ENCODE data around the gene ANGPTL7.

Gene ANGPTL7

GRCh38 chr1:11188858-11189451 lies at the start of gene ANGPTL7:
Gene ANGPTL7 (plus strand): TSS chr1:11189355. CDS start chr1:11189580, 225 bp downstream.
- H3K9ac ChIP-seq (ENCODE audit: low read depth, low read length), result no peak within 1 kb of the TSS
- H3K4me1 ChIP-seq (ENCODE audit: insufficient read depth, low read length), result no peaks in the 10 kb centered on the region
- H3K9me3 ChIP-seq (ENCODE audit: control insufficient read depth, insufficient read depth, low read length), result no peaks in the 10 kb centered on the region
- peaks cover 3% of the 10 kb centered on the region for H3K36me3 ChIP-seq (ENCODE audit: insufficient read depth, low read length)

GRCh38 chr1:11142618-11143391 lies 46.4 kb upstream of the ANGPTL7 start:
- Histone ChIP-seq H3K36me3 (ENCODE audit: insufficient read depth, low read length) (peaks cover 30% of the 10 kb centered on the region), H3K4me1 (ENCODE audit: insufficient read depth, low read length) (peaks cover 3% of the 10 kb centered on the region; the same call in 1 of the 2 replicates), H3K9ac (ENCODE audit: low read depth, low read length) (no peak overlapping the region), H3K9me3 (ENCODE audit: control insufficient read depth, insufficient read depth, low read length) (no peaks in the 10 kb centered on the region)

- H3K4me1 ChIP-seq (ENCODE audit: insufficient read depth, low read length), result peaks cover 6% of the 10 kb centered on the region; the same call in 1 of the 2 replicates
- H3K9me3 ChIP-seq (ENCODE audit: control insufficient read depth, insufficient read depth, low read length), result no peaks in the 10 kb centered on the region
- H3K9ac ChIP-seq (ENCODE audit: low read depth, low read length), result no peak overlapping the region
- peaks cover 24% of the 10 kb centered on the region for H3K36me3 ChIP-seq (ENCODE audit: insufficient read depth, low read length)
Observed at GRCh38 chr1:11143401-11143800, 45.8 kb upstream of the ANGPTL7 start.

- peaks cover 20% of the 10 kb centered on the region for H3K36me3 ChIP-seq (ENCODE audit: insufficient read depth, low read length)
- no peak overlapping the region for H3K9ac ChIP-seq (ENCODE audit: low read depth, low read length)
- peaks cover 6% of the 10 kb centered on the region; the same call in 1 of the 2 replicates for H3K4me1 ChIP-seq (ENCODE audit: insufficient read depth, low read length)
- H3K9me3 ChIP-seq (ENCODE audit: control insufficient read depth, insufficient read depth, low read length), result no peaks in the 10 kb centered on the region
Observed at GRCh38 chr1:11143907-11144306, 45.2 kb upstream of the ANGPTL7 start.

- Histone ChIP-seq H3K9ac (ENCODE audit: low read depth, low read length) (no peak overlapping the region), H3K36me3 (ENCODE audit: insufficient read depth, low read length) (peaks cover 20% of the 10 kb centered on the region), H3K4me1 (ENCODE audit: insufficient read depth, low read length) (peaks cover 6% of the 10 kb centered on the region; the same call in 1 of the 2 replicates), H3K9me3 (ENCODE audit: control insufficient read depth, insufficient read depth, low read length) (no peaks in the 10 kb centered on the region)
Observed at GRCh38 chr1:11144570-11145256, 44.4 kb upstream of the ANGPTL7 start.

GRCh38 chr1:11145741-11146140 lies 43.4 kb upstream of the ANGPTL7 start:
- H3K9me3 ChIP-seq (ENCODE audit: control insufficient read depth, insufficient read depth, low read length), result no peaks in the 10 kb centered on the region
- peaks cover 6% of the 10 kb centered on the region; the same call in 1 of the 2 replicates for H3K4me1 ChIP-seq (ENCODE audit: insufficient read depth, low read length)
- peaks cover 21% of the 10 kb centered on the region for H3K36me3 ChIP-seq (ENCODE audit: insufficient read depth, low read length)
- H3K9ac ChIP-seq (ENCODE audit: low read depth, low read length), result no peak overlapping the region

- no peak overlapping the region for H3K9ac ChIP-seq (ENCODE audit: low read depth, low read length)
- H3K36me3 ChIP-seq (ENCODE audit: insufficient read depth, low read length), result peaks cover 24% of the 10 kb centered on the region
- H3K9me3 ChIP-seq (ENCODE audit: control insufficient read depth, insufficient read depth, low read length), result no peaks in the 10 kb centered on the region
- peaks cover 12% of the 10 kb centered on the region for H3K4me1 ChIP-seq (ENCODE audit: insufficient read depth, low read length)
Observed at GRCh38 chr1:11147197-11147770, 41.9 kb upstream of the ANGPTL7 start.

- Histone ChIP-seq H3K36me3 (ENCODE audit: insufficient read depth, low read length) (peaks cover 13% of the 10 kb centered on the region), H3K9ac (ENCODE audit: low read depth, low read length) (no peak overlapping the region), H3K9me3 (ENCODE audit: control insufficient read depth, insufficient read depth, low read length) (no peaks in the 10 kb centered on the region), H3K4me1 (ENCODE audit: insufficient read depth, low read length) (peaks cover 16% of the 10 kb centered on the region)
Observed at GRCh38 chr1:11150326-11150725, 38.8 kb upstream of the ANGPTL7 start.

GRCh38 chr1:11151114-11151513 lies 38.0 kb upstream of the ANGPTL7 start:
- H3K4me1 ChIP-seq (ENCODE audit: insufficient read depth, low read length), result peaks cover 16% of the 10 kb centered on the region
- peaks cover 10% of the 10 kb centered on the region for H3K36me3 ChIP-seq (ENCODE audit: insufficient read depth, low read length)
- H3K9ac ChIP-seq (ENCODE audit: low read depth, low read length), result no peak overlapping the region
- no peaks in the 10 kb centered on the region for H3K9me3 ChIP-seq (ENCODE audit: control insufficient read depth, insufficient read depth, low read length)

- no peaks in the 10 kb centered on the region for H3K9me3 ChIP-seq (ENCODE audit: control insufficient read depth, insufficient read depth, low read length)
- H3K4me1 ChIP-seq (ENCODE audit: insufficient read depth, low read length), result peaks cover 16% of the 10 kb centered on the region
- peaks cover 6% of the 10 kb centered on the region for H3K36me3 ChIP-seq (ENCODE audit: insufficient read depth, low read length)
- no peak overlapping the region for H3K9ac ChIP-seq (ENCODE audit: low read depth, low read length)
Observed at GRCh38 chr1:11151826-11152612, 37.1 kb upstream of the ANGPTL7 start.

DNA sequence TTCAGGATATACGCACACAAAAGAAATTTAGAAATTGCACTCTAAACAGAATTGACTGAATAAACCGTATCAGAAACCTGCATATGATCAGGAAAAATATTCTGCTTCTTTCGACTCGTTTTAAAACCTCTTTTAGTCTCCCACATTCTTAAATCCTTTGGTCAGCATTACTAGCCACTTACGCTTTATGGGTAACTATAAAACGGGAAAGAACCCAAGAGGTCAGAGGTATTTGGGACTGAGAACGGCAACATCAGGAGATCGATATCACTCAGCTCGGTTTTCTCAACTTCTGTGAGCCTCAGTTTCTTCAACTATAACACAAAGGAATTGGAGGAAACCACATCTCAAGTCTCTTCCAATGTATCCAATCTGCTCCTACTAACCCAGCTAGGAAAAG lies 36.4 kb upstream of the ANGPTL7 start:
- Histone ChIP-seq H3K4me1 (ENCODE audit: insufficient read depth, low read length) (peaks cover 14% of the 10 kb centered on the region), H3K9me3 (ENCODE audit: control insufficient read depth, insufficient read depth, low read length) (no peaks in the 10 kb centered on the region), H3K36me3 (ENCODE audit: insufficient read depth, low read length) (peaks cover 4% of the 10 kb centered on the region), H3K9ac (ENCODE audit: low read depth, low read length) (no peak overlapping the region)

- Histone ChIP-seq H3K9me3 (ENCODE audit: control insufficient read depth, insufficient read depth, low read length) (no peaks in the 10 kb centered on the region), H3K4me1 (ENCODE audit: insufficient read depth, low read length) (peaks cover 10% of the 10 kb centered on the region), H3K9ac (ENCODE audit: low read depth, low read length) (no peak overlapping the region), H3K36me3 (ENCODE audit: insufficient read depth, low read length) (peaks cover 4% of the 10 kb centered on the region)
Observed at GRCh38 chr1:11153184-11153583, 36.0 kb upstream of the ANGPTL7 start.

DNA sequence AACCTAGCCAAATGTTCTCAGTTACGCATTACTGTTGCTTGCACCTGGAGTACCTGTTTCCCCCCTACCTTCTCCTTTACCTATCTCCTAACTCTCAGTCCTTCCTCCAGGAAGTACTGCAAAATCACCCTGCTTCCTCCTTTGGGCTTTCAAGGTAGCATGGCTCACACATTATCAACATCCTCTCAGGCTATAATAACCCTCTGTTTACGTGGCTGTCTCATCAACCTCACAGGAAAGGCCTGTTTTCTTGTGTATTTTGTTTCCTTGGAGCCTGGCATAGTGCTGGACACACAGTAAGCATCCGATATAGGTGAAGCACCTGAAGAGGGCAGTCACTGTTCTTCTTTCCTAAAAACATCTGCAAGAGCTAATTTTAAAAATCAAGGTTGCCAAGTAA lies 32.7 kb upstream of the ANGPTL7 start:
- H3K9me3 ChIP-seq (ENCODE audit: control insufficient read depth, insufficient read depth, low read length), result no peaks in the 10 kb centered on the region
- H3K36me3 ChIP-seq (ENCODE audit: insufficient read depth, low read length), result no peaks in the 10 kb centered on the region; the same call in none of the 2 replicates

GRCh38 chr1:11156963-11157362 lies 32.2 kb upstream of the ANGPTL7 start:
- H3K36me3 ChIP-seq (ENCODE audit: insufficient read depth, low read length), result no peaks in the 10 kb centered on the region; the same call in none of the 2 replicates

More for the DNA sequence above, 32.7 kb upstream of the ANGPTL7 start:
- Histone ChIP-seq H3K4me1 (ENCODE audit: insufficient read depth, low read length) (peaks cover 10% of the 10 kb centered on the region), H3K9ac (ENCODE audit: low read depth, low read length) (no peak overlapping the region)

More at GRCh38 chr1:11156963-11157362, 32.2 kb upstream of the ANGPTL7 start:
- Histone ChIP-seq H3K9ac (ENCODE audit: low read depth, low read length) (no peak overlapping the region), H3K9me3 (ENCODE audit: control insufficient read depth, insufficient read depth, low read length) (no peaks in the 10 kb centered on the region), H3K4me1 (ENCODE audit: insufficient read depth, low read length) (peaks cover 7% of the 10 kb centered on the region)

All from ES-I3 (cell line).